Measurements from ENCODE around the gene NOTCH1.

Gene NOTCH1

GRCh38 chr9:136517012-136517743, 28.7 kb downstream of the NOTCH1 start:
- no peak for DNase-seq (ENCODE audit: low spot score)

- DNase-seq (ENCODE audit: low spot score), result no peak
Observed at GRCh38 chr9:136516191-136516654, 29.6 kb downstream of the NOTCH1 start.

GRCh38 chr9:136515276-136515675, 30.6 kb downstream of the NOTCH1 start:
- no peak for DNase-seq (ENCODE audit: low spot score)

- DNase-seq (ENCODE audit: low spot score), result no peak
Observed at GRCh38 chr9:136514022-136514714, 31.7 kb downstream of the NOTCH1 start.

GRCh38 chr9:136513191-136513590, 32.7 kb downstream of the NOTCH1 start:
- DNase-seq (ENCODE audit: low spot score), result no peak

GRCh38 chr9:136512651-136513071, 33.2 kb downstream of the NOTCH1 start:
- no peak for DNase-seq (ENCODE audit: low spot score)

GRCh38 chr9:136511670-136512592, 33.9 kb downstream of the NOTCH1 start:
- no peak for DNase-seq (ENCODE audit: low spot score)

GRCh38 chr9:136511144-136511669, 34.6 kb downstream of the NOTCH1 start:
- no peak for DNase-seq (ENCODE audit: low spot score)

GRCh38 chr9:136510561-136510960, 35.3 kb downstream of the NOTCH1 start:
- no peak for DNase-seq (ENCODE audit: low spot score)

GRCh38 chr9:136509549-136509948, 36.3 kb downstream of the NOTCH1 start:
- DNase-seq (ENCODE audit: low spot score), result no peak

GRCh38 chr9:136508729-136509500, 36.9 kb downstream of the NOTCH1 start:
- DNase-seq (ENCODE audit: low spot score), result no peak

- DNase-seq (ENCODE audit: low spot score), result no peak
Observed at GRCh38 chr9:136507992-136508375, 37.9 kb downstream of the NOTCH1 start.

GRCh38 chr9:136507221-136507991, 38.4 kb downstream of the NOTCH1 start:
- no peak for DNase-seq (ENCODE audit: low spot score)

- no peak for DNase-seq (ENCODE audit: low spot score)
Observed at GRCh38 chr9:136506425-136506824, 39.4 kb downstream of the NOTCH1 start.

- no peak for DNase-seq (ENCODE audit: low spot score)
Observed at GRCh38 chr9:136505406-136506403, 40.1 kb downstream of the NOTCH1 start.

- DNase-seq (ENCODE audit: low spot score), result no peak
Observed at GRCh38 chr9:136504512-136505348, 41.1 kb downstream of the NOTCH1 start.

- DNase-seq (ENCODE audit: low spot score), result no peak
Observed at GRCh38 chr9:136502940-136503550, 42.8 kb downstream of the NOTCH1 start.

GRCh38 chr9:136502196-136502595, 43.7 kb downstream of the NOTCH1 start:
- DNase-seq (ENCODE audit: low spot score), result no peak
